GM12892 (cell line): ENCODE results near the gene TLE7.

Experiments used
- POLR2A ChIP-seq: IDR thresholded peaks from 2 replicates; pipeline ENCODE4 v1.6.1; 2011; ENCODE audit warnings: low read depth, low read length, control low read depth
- POLR2AphosphoS5 ChIP-seq: IDR thresholded peaks from 2 replicates; pipeline ENCODE4 v1.6.1; 2011; ENCODE audit warnings: low read depth, low read length, control low read depth

- no peak for TF ChIP-seq POLR2AphosphoS5
- no peak for TF ChIP-seq POLR2A
Measured at GRCh38 chr16:71441348-71442050, 355 bp downstream of the TLE7 start.
